Astrocyte (in vitro differentiated cells and primary cell): ENCODE measurements around the gene CCDC6.
"Not testable (repeated sequence)": the region's sequence is repeated elsewhere in the genome, so short reads cannot be mapped to it uniquely, and the experiment has no call there.

Experiments used
- EZH2 ChIP-seq: IDR thresholded peaks from 2 replicates; pipeline ENCODE4 v1.6.1; 2012; ENCODE audit warnings: mild to moderate bottlenecking, low read length, inconsistent platforms; ENCODE audit not compliant: insufficient read depth
- TF ChIP-seq, protein P1 (sequence below): IDR thresholded peaks from 2 replicates; pipeline ENCODE4 v1.5.1; 2011; ENCODE audit warnings: low read depth, mild to moderate bottlenecking, inconsistent platforms, low read length, moderate library complexity; ENCODE audit not compliant: insufficient read depth

GRCh38 chr10:59785476-59785875 lies 120.9 kb downstream of the CCDC6 start:
- TF ChIP-seq, protein P1, sequence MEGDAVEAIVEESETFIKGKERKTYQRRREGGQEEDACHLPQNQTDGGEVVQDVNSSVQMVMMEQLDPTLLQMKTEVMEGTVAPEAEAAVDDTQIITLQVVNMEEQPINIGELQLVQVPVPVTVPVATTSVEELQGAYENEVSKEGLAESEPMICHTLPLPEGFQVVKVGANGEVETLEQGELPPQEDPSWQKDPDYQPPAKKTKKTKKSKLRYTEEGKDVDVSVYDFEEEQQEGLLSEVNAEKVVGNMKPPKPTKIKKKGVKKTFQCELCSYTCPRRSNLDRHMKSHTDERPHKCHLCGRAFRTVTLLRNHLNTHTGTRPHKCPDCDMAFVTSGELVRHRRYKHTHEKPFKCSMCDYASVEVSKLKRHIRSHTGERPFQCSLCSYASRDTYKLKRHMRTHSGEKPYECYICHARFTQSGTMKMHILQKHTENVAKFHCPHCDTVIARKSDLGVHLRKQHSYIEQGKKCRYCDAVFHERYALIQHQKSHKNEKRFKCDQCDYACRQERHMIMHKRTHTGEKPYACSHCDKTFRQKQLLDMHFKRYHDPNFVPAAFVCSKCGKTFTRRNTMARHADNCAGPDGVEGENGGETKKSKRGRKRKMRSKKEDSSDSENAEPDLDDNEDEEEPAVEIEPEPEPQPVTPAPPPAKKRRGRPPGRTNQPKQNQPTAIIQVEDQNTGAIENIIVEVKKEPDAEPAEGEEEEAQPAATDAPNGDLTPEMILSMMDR, result not testable (repeated sequence)
- TF ChIP-seq EZH2, result not testable (repeated sequence)
